PC-9 (cell line): ENCODE measurements around the gene GANC. TPM values are rescaled to one million over a fixed set of nuclear protein-coding genes. Genes with fewer than 3 reads are reported as not detected.

ENCODE experiments used
- BruUV-seq: library from RNA; stranded (reverse); fragments of 400-500 nt; replicated peaks from 2 replicates; lab custom pipeline; 2021; lab: Mats Ljungman, UMichigan
- CTCF ChIA-PET: fragments of 300-600 bp; sonication (Branson Sonifier 250); formaldehyde crosslinking; loops from one replicate; lab custom pipeline; 2022; ENCODE audit warnings: antibody characterized with exemption; lab: Charles Lee
- POLR2A ChIA-PET: fragments of 300-600 bp; sonication (Branson Sonifier 250); formaldehyde crosslinking; loops from one replicate; lab custom pipeline; 2022; ENCODE audit warnings: antibody characterized with exemption; ENCODE audit not compliant: unreplicated experiment; lab: Charles Lee
- DNase-seq, 2 experiments: peaks; one replicate each; pipeline versions ENCODE4 v3.0.0 to v3.0.0-alpha.2; 2015 to 2022; ENCODE audit warnings: mixed read lengths in 1 of 2
- H2AFZ ChIP-seq: fragments of 200-600 bp; sonication (generic); 2 replicates; pipeline ENCODE4 v1.8.1; 2017; ENCODE audit warnings: antibody characterized with exemption
- H3F3A ChIP-seq: fragments of 200-600 bp; sonication (generic); 2 replicates; pipeline ENCODE4 v1.8.1; 2017; ENCODE audit warnings: antibody characterized with exemption, mild to moderate bottlenecking, low read depth; ENCODE audit not compliant: insufficient read depth
- H3K27ac ChIP-seq: fragments of 200-600 bp; sonication (generic); 2 replicates; pipeline ENCODE4 v1.6.1; 2016; ENCODE audit warnings: mixed run types
- H3K27me3 ChIP-seq: fragments of 200-600 bp; sonication (generic); 2 replicates; pipeline ENCODE4 v1.6.1; 2016; ENCODE audit warnings: low read depth, mixed run types; ENCODE audit not compliant: insufficient read depth
- H3K36me3 ChIP-seq: fragments of 200-600 bp; sonication (generic); 2 replicates; pipeline ENCODE4 v1.6.1; 2016; ENCODE audit warnings: low read depth, mixed run types
- H3K4me1 ChIP-seq: fragments of 200-600 bp; sonication (generic); replicated peaks from 2 replicates; pipeline ENCODE4 v1.6.1; 2016; ENCODE audit warnings: mixed run types; ENCODE audit not compliant: insufficient read depth
- H3K4me2 ChIP-seq: fragments of 200-600 bp; sonication (generic); 2 replicates; pipeline ENCODE4 v1.6.1; 2017; ENCODE audit warnings: mixed run types
- H3K4me3 ChIP-seq: fragments of 200-600 bp; sonication (generic); 2 replicates; pipeline ENCODE4 v1.6.1; 2016; ENCODE audit warnings: mixed run types
- H3K79me2 ChIP-seq: fragments of 200-600 bp; sonication (generic); 2 replicates; pipeline ENCODE4 v1.6.1; 2017; ENCODE audit warnings: low read depth, mixed run types
- H3K9me2 ChIP-seq: fragments of 200-600 bp; sonication (generic); 2 replicates; pipeline ENCODE4 v1.8.1; 2017; ENCODE audit warnings: mild to moderate bottlenecking; ENCODE audit not compliant: insufficient read depth
- H3K9me3 ChIP-seq: fragments of 200-600 bp; sonication (generic); 2 replicates; pipeline ENCODE4 v1.8.1; 2016; ENCODE audit warnings: low read depth; ENCODE audit not compliant: insufficient read depth
- H4K20me1 ChIP-seq: fragments of 200-600 bp; sonication (generic); 2 replicates; pipeline ENCODE4 v1.8.1; 2017; ENCODE audit not compliant: insufficient read depth
- EZH2 ChIP-seq: fragments of 200-600 bp; sonication (generic); IDR thresholded peaks from 2 replicates; pipeline ENCODE4 v1.8.0; 2017; ENCODE audit warnings: antibody characterized with exemption, low read depth
- intact Hi-C: fragments of 100-400 bp; cut with micrococcal nuclease; formaldehyde crosslinking; loops from one replicate; pipeline ENCODE4 v1.10.0; 2022; ENCODE audit not compliant: unreplicated experiment
- total RNA-seq: library from RNA; stranded (reverse); gene quantifications from 2 replicates; pipeline ENCODE4 v1.2.3, GENCODE V29; 2021
- TF ChIP-seq, protein P1 (sequence below): fragments of 200-600 bp; sonication (generic); conservative IDR thresholded peaks from 2 replicates; pipeline ENCODE4 v1.6.1; 2017; ENCODE audit warnings: mixed run types, antibody characterized with exemption, mild to moderate bottlenecking, moderate library complexity

The GANC gene
- total RNA-seq, 1 experiment from 2014 or later, result 16.3 TPM

GRCh38 chr15:42353061-42353460 lies 80.1 kb downstream of the GANC start:
- POLR2A ChIA-PET, result no interaction called here
- H3K4me1 ChIP-seq, result no peaks in the 10 kb centered on the region

DNA sequence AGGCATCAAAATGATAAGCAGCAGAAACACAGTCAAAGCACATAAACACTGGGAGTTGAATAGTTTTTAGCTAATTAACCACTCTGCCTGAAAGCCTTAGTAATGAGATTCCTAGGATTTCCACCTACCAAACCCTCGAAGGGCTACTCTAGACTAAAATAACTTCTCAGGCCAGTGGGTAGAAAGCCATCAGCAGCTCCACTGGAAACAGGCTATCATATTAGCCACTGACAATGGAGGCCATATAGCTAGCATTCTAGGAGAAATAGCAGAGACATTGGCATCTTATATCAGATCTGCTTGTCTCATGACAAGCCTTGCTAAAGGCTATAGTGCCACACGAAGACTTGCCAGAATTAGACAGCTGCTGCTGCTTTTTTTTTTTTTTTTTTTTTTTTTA lies 81.8 kb downstream of the GANC start:
- no peaks in the 10 kb centered on the region for H3K36me3 ChIP-seq
- DNase-seq, result no peak
- no peak overlapping the region for H3K4me2 ChIP-seq
- no peaks in the 10 kb centered on the region for H3K4me1 ChIP-seq
- H3F3A ChIP-seq, result no peaks in the 10 kb centered on the region
- no peaks in the 10 kb centered on the region for H3K9me2 ChIP-seq
- H3K4me3 ChIP-seq, result no peak overlapping the region
- H3K27me3 ChIP-seq, result no peaks in the 10 kb centered on the region
- no peak overlapping the region for H3K27ac ChIP-seq
- no peaks in the 10 kb centered on the region for H3K79me2 ChIP-seq
- intact Hi-C loops, result no loop called here
- no TSS peak for BruUV-seq
- ChIA-PET POLR2A (interaction anchor here (0.6 kb wide), 1 partner anchor 81 kb away, joined by 4 read pairs; the partner anchor contains the start of gene TMEM87A), CTCF (no interaction called here)
- no peaks in the 10 kb centered on the region for H4K20me1 ChIP-seq
- no peak overlapping the region for H2AFZ ChIP-seq
- H3K9me3 ChIP-seq, result no peaks in the 10 kb centered on the region
- TF ChIP-seq, protein P1, sequence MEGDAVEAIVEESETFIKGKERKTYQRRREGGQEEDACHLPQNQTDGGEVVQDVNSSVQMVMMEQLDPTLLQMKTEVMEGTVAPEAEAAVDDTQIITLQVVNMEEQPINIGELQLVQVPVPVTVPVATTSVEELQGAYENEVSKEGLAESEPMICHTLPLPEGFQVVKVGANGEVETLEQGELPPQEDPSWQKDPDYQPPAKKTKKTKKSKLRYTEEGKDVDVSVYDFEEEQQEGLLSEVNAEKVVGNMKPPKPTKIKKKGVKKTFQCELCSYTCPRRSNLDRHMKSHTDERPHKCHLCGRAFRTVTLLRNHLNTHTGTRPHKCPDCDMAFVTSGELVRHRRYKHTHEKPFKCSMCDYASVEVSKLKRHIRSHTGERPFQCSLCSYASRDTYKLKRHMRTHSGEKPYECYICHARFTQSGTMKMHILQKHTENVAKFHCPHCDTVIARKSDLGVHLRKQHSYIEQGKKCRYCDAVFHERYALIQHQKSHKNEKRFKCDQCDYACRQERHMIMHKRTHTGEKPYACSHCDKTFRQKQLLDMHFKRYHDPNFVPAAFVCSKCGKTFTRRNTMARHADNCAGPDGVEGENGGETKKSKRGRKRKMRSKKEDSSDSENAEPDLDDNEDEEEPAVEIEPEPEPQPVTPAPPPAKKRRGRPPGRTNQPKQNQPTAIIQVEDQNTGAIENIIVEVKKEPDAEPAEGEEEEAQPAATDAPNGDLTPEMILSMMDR, result no peak
- TF ChIP-seq EZH2, result no peak

More at GRCh38 chr15:42353061-42353460, 80.1 kb downstream of the GANC start:
- no peak for TF ChIP-seq EZH2
- TF ChIP-seq, protein P1, result no peak
- Histone ChIP-seq H2AFZ (no peak overlapping the region), H3K9me2 (no peaks in the 10 kb centered on the region), H3K9me3 (no peaks in the 10 kb centered on the region), H3K27ac (no peak overlapping the region), H3K4me3 (no peak overlapping the region), H3F3A (no peaks in the 10 kb centered on the region), H4K20me1 (no peaks in the 10 kb centered on the region), H3K27me3 (no peaks in the 10 kb centered on the region), H3K36me3 (no peaks in the 10 kb centered on the region), H3K4me2 (no peak overlapping the region), H3K79me2 (no peaks in the 10 kb centered on the region)
- no TSS peak for BruUV-seq
- CTCF ChIA-PET, result no interaction called here
- DNase-seq, result no peak
- intact Hi-C loops, result no loop called here

- H3K4me3 ChIP-seq, result no peak overlapping the region
- H3K27ac ChIP-seq, result no peak overlapping the region
- no peaks in the 10 kb centered on the region for H3K9me2 ChIP-seq
- TF ChIP-seq, protein P1, result no peak
- TF ChIP-seq EZH2, result no peak
- H3K9me3 ChIP-seq, result no peaks in the 10 kb centered on the region
- H3K36me3 ChIP-seq, result no peaks in the 10 kb centered on the region
- H3F3A ChIP-seq, result no peaks in the 10 kb centered on the region
- H4K20me1 ChIP-seq, result no peaks in the 10 kb centered on the region
- no peaks in the 10 kb centered on the region for H3K4me1 ChIP-seq
- H3K27me3 ChIP-seq, result no peaks in the 10 kb centered on the region
- H3K79me2 ChIP-seq, result no peaks in the 10 kb centered on the region
- POLR2A ChIA-PET, result interaction anchor here (0.6 kb wide), 1 partner anchor 82 kb away, joined by 4 read pairs; the partner anchor contains the start of gene TMEM87A
- H2AFZ ChIP-seq, result no peak overlapping the region
- intact Hi-C loops, result no loop called here
- no TSS peak for BruUV-seq
- H3K4me2 ChIP-seq, result no peak overlapping the region
- DNase-seq, result no peak
- CTCF ChIA-PET, result no interaction called here
Measured at GRCh38 chr15:42355291-42355690, 82.3 kb downstream of the GANC start.
